ENCODE data around the gene STIP1.
"Not testable (repeated sequence)": the region's sequence is repeated elsewhere in the genome, so short reads cannot be mapped to it uniquely, and the experiment has no call there.

STIP1 gene

DNA sequence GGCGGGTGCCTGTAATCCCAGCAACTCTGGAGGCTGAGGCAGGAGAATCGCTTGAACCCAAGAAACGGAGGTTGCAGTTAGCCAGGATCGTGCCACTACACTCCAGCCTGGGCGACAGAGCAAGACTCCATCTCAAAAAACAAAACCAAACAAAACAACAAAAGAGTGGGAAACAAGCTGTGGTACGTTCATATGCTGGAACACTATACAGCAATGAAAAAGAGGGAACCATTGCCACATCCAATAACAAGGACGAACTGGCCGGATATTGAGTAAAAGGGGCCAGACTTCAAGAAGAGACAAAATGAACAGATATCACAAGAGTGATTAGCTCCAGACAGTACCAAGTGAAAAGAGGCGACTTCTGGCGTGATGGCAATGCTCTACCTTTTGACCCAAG is 24.9 kb upstream of the STIP1 start:
- DNase-seq: no peak

DNA sequence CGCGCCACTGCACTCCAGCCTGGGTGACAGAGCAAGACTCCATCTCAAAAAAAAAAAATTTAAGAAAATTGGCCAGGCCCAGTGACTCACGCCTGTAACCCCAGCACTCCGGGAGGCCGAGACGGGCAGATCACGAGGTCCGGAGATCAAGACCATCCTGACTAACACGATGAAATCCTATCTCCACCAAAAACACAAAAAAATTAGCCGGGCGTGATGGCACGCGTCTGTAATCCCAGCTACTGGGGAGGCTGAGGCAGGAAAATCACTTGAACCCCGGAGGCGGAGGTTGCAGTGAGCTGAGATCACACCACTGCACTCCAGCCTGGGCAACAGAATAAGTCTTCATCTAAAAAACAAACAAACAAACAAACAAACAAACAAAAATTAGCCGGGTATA is 23.2 kb upstream of the STIP1 start:
- not testable (repeated sequence) for DNase-seq

DNA sequence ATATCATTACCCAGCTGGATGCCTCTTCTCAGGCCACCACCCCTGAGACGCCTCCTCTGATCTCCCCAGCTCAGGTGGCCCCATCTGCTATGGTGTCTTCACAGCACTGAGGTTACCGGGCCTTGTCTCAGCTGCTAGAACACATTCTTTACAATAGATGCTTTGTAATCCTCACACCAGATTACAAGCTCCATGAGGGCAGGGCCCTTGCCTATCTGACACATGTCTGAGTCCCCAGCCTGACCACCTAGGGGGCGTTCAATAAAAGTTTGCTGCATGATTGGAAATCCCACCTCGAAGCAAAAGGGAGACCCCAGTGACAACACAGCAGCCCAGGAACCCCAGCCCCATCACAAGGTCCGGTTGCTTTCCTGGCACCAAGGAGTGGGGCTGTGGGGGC is 22.0 kb upstream of the STIP1 start:
- DNase-seq: no peak

DNA sequence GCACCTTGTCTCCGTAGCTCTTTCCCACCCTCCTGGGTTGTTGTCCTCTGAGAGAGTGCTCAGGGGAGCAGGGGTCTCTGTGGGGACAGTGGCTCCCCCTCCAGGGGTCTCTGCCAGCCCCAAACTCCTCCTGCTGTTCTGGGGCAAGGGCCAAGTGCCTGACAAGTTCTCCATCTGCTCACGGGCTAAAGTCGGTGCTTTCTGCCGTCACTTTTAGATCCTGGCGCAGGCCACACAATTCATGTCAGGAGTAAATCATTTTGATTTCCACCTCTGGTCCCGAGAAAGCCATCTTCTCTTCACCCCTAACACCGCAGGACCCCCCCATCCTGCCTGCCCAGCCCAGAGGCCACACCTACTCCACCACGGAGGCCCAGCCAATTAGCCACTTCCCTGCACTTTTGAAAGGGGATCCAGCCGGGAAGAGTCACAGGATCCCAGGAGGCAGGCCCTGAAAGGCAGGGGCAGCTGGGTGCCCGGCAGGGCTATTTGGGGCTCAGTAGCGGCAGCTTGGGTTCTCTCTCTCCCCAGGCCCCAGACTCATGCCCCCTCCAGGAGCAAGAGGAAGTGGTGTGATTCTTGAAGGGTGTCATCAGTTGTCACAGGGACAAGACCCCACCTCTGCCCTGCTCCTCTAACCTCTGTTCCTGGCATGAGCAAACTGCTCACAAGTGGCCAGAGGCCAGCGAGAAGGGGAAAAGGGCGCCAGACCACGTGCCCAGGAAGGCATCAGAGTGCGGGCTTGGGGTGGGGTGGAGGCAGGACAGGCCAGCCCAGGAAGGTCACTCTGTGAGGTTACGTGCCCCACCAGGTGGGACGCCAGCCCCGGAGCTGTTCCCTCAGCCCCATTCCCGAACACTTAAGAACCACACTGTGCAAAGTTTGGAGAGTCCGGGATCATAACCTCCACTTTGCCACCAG is 21.3 kb upstream of the STIP1 start:
- DNase-seq: no peak

DNA sequence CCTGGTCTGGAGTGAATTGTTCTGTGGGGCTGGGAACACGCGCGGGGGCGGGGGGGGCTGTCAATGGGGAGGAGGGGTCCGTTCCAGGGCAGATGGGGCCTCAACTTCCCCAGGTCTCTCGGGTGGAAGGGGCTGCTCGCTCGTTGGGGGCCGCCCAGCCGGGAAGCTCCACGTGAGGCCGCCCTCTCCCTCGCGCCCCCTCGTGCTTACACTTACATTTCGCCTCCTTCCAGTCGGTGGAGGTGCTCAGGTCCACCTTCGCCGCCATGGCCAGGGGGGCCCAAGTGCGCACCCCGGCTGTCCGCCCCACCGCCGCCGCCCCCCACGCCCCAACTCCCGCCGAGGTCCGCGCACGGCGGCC is 20.5 kb upstream of the STIP1 start:
- DNase-seq: no peak

DNA sequence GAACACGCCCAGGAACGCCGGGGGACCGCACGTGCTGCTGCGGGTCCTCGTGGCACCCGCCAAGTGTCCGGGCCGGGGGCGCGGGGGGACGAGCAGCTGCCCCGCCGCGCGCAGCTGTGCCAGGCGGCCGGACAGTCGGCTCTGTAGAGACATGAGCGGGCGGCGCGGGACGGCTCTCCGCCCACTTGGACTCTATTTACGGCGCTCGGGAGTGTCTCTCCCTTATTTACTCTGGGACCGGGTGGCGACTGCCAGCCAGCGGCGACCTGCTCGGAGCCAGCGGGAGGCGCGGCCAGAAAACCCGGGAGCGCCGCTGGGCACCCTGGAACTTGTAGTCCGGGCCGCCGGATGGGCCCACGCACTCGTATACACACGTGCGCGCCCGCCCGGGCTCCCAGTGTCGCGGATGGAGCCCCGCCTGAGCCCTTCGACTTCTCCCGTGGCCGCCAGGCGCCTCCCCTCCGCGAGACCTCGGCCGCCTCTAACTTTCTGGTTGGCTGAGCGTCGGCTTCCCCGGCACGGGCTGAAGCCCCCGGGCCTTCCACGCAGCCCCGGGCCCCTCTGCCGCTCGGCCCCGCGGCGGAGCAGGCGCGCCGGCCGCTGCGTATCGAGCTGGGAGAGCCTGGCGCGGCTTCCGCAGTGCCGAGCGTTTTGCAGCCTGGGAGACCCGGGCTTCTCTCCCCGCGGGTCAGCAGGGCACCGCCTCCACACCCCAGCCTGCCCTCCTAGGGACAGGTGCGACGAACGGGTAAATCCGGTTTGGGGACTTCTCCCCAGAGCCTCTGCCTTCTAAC is 19.9 kb upstream of the STIP1 start, which contains the start of gene MACROD1:
MACROD1 (minus strand) TSS at position 272 of the 794 bp plus-strand sequence; CDS start at position 153, 119 bp downstream.
- peak; percentile 93 for DNase-seq

DNA sequence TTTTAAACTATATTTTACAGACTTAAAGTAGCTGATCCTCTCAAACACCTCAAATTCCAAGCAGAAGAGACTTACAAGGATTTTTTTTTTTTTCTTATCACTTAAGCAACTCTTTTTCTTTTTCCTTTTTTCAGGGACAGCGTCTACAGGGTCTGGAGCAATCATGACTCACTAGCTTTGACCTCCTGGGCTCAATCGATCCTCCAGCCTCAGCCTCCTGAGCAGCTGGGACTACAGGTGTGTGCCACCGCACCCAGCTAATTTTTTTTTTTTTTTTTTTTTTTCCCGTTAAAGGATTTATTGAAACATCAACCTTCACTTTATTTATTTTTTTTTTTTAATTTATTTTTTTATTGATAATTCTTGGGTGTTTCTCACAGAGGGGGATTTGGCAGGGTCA is 15.6 kb upstream of the STIP1 start:
- no peak for DNase-seq

DNA sequence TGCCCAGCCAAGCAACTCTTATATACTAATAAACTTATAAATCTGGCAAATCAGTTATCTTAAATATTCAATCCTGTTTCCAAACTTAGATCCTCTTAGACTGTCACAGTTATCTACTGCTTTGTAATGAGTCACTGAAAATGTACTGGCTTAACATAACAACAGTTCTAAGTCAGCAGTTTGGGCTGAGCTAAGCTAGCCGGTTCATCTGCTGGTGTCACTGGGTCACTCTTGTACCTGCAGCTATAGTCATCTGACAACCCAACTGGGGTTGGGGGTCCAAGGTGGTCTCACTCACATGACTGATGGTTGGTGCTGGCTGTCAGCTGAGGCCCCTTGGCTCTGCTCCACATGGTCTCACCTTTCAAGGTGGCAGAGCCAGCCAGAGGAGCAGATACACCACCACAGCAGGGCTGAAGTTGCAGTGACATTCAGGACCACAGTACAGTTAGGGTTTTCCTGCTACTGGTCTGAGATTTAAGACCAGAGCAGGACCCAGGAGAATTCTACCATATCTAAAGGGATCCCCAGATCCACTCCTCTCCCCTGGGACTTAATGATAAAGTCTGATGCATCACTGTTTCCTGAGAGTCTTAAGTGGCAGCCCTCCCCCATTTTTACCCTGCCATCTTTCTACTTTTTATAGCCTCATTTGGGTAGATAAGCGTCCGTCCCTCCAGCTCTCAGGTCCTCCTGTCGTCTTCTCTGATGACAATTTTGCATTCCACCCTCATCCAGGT is 12.2 kb upstream of the STIP1 start:
- no peak for DNase-seq

DNA sequence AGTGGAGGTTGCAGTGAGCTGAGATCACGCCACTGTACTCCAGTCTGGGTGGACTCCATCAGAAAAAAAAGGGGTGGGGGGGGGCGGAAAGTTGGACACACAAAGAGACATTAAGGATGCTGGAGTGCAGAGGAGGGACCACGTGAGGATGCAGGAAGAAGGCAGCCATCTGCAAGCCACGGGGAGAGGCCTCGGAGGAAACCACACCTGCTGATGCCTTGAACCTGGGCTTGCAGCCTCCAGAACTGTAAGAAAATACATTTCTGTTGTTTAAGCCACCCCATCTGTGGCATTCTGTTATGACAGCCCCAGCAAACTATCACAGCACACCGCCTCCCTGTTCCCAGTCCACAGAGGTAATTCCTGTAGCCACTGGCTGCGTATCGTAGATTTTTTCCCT is 9.2 kb upstream of the STIP1 start:
- DNase-seq: no peak

DNA sequence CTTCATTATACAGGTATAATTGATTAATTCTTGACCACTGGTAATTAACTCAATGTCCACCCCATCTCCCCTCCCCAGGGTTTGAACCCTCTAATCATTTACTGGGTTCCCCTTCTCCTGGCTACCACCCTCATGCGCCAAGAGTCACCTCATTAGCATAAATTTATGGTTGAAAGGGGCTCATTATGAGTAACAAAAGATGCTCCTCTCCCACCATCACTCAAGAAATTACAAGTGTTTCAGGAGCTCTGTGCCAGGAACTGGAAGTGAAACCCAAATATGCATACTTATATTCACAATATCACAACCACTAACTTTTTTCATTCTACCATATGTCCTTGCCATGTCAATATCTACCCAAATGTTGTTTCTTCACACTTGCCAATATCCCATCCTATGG is 7.8 kb upstream of the STIP1 start:
- no peak for DNase-seq

DNA sequence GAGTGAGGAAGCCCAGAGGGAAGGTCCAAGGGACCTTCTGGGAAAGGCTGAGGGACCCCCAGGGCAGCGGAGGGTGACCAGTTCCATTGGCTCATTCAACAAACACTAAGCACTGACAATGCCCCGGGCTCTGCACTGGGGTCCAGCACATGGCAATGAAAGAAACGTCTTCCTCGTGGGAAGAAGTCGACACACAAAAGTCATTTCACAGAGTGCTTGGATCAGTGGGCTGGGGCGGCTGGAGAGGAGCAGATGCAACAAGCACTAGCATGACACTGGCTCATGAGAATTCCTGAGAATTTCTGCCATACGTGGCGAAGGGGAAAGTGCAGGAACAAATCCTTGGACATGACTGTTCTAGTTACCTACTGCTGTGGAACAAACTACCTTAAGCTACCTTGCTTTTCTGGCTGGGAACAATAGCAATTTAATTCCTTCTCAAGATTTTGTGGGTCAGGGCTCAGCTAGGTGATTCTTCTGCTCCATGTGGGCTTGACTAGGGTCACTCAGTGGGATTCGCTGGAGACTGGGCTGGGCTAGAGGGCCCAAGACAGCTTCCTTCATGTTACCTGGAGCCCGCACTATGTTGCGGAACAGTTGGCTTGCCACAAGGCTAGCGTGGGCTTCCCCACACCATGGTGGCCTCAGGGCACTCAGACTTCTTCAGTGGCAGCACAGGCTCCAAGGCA is 6.9 kb upstream of the STIP1 start:
- no peak for DNase-seq

DNA sequence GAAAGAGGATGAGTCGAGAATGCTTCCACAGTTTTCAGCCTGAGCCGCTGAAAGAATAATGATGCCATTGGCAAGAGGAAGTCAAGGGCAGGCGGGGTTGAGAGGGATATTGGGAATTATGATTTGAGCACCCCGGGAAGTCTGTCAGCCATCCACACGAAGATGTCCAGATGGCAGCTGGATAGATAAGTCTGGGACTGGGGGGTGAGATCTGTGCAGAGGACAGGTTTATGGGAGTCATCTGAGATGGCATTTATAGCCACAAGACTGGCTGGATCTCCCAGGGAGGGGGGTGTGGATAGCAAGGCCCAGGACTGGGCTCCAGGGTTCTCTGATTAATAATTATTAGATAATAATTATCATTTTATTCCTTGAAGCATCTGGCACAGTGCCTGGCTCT is 5.1 kb upstream of the STIP1 start:
- no peak for DNase-seq

DNA sequence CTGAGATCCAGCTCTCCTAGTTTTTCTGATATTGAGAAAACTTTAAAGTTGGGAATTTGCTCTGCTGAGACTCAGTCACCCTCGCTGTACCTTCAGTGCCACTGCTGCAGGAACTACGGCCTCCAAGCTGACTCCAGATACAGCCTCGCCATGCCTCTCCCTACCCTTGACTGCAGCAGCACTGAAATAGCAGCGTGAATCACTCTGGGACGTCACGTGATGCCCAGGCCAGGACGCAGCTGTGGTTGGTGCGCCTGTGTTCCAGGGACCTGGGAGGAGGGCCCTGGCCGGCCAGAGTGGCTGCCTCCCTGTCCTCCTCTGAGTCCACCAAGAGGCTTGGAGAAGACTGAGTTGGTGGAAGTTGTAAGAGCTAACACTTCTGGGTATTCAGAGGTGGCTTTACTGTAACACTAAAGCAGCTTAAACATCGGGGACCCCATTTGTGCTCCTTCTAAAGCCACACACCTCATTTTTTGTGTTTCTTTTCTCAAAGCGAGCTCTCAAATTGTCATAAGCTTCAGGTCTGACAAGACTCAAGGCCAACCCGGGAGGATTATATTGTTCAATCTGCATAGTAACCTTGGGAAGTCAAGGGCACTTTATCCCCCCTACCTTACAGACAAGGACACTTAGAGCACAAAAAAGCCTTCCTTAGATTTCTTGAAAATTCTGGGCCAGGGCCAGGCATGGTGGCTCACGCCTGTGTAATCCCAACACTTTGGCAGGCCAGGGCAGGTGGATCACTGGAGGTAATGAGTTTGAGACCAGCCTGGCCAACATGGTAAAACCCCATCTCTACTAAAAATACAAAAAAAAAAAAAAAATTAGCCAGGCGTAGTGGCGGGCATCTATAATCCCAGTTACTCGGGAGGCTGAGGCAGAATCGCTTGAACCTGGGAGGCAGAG is 4.2 kb upstream of the STIP1 start:
- no peak for DNase-seq

DNA sequence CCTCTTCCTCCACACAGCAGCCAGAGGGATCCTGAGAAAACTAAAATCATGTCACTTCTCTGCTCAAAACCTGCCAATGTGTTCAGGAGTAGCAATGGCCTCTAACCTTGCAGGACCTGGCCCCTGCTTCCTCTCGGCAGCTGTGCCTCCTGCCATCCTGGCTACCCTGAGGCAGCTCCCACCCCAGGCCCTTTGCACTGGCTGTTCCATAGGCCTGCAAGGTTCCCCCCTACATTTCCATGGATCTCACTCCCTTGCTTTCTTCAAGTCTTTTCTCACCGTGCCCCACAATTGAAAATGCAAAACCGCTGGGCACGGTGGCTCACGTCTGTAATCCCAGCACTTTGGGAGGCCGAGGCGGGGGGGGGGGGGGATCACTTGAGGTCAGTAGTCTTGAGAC is 2.1 kb upstream of the STIP1 start:
- no peak for DNase-seq

DNA sequence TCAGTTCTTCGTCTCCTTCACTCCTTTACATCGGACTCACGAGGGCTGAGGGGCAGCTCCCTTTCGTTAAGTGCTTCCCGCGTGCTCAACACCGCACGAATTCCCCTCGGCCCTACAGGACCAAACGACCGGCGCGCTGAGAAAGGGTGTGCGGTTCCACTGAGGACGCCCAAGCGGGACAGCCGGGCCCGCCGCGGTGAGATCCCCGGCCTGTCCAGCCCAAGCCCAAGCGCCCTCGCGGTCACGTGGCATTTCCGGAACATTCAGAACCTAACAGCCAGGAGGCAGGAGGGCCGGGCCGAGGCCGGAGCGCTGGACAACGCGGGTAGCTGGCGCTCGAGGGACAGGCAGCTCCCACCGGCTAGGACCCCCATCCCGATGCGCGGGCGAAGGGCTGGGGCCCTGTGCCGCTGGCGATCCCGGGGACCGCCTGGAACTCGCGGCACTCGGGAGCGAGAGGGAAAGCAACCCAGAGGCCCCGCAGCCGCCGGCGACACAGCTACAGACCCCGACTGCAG is 737 bp upstream of the STIP1 start:
- peak; percentile 83 for DNase-seq

DNA sequence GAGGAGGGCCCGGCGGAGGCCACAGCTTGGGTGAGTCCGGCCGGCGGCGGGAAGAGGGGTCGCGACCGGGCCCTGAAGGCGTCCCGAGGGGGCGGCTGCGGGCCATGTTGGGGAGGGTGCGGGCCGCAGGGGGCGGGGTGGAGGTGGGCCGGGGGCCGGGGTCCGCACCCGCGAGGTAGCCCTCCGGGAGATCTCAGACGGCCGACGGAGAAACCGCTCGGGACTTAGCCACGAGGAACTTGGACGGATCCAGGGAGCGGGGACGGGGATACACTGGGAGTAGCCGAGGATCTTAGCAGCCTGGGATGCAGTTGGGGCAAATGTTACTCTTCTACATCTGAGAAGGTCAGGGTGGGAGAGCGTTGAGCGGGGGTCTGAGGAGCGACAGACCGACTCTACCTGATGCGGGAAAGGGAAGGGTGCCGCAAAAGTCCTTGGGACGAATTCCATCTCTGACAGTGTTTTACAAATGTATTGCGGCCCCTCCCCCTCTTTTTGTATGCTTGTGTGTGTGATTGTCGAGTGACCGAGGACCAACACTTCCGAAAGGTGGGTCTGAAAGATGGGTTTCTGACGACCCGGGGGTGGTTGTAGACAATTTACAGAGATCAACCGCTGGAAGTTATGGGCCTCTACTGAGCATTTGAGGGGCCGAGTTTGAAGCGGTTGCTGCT is 658 bp downstream of the STIP1 start:
- no peak for DNase-seq

DNA sequence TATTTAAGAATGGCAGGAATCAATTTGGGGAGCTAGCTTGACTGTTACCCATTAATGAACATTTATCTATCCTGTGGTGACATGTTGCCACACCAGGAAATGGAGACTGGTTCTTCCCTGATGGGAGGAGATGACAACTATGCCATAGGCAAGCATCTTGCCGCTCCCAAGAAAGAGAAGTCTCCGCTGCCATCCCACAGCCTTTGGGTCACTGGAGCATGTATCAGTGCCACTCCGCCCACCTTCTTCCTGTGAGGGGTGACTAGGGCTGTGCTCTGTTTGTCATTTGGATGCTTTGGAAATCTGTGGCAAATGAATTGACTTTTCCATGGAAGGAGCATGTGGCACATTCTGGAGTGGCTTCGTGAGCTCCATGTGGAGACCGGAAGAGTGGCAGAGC is 6.5 kb downstream of the STIP1 start:
- no peak for DNase-seq

DNA sequence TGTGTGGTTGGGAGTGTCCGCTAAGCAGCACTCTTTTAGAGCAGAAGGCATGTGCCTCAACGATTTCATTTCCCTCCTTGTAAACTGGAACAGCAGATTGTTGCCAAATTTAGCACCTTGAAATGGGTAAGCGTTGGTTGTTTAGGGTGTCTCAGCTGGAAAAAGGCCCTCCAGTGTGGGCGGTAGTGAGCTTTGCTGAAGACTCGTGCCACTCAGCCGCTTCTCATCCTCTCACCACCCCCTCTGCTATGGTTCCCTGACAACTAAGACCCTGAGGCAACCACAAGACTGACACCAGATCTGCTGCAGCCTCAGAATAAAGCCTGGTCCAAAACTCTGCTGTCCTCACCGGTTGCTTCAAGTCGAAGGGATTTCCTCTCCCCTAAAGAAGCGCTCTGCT is 10.7 kb downstream of the STIP1 start:
- no peak for DNase-seq

DNA sequence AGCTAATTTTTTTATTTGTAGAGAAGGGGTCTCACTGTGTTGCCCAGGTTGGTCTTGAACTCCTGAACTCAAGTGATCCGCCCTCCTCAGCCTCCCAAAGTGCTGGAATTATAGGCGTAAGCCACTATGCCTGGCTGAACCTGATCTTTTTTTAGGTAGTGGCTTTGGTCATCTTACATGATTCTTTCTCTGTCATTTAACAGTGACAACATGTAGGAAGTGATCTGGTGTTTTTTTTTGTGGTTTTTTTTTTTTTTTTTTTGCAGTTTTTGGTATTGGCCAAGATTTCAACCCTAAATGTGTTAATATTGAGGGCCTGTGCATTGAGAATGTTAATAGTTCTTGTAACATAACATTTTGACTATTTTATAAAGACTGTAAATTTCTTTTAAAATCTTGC is 12.5 kb downstream of the STIP1 start:
- no peak for DNase-seq

DNA sequence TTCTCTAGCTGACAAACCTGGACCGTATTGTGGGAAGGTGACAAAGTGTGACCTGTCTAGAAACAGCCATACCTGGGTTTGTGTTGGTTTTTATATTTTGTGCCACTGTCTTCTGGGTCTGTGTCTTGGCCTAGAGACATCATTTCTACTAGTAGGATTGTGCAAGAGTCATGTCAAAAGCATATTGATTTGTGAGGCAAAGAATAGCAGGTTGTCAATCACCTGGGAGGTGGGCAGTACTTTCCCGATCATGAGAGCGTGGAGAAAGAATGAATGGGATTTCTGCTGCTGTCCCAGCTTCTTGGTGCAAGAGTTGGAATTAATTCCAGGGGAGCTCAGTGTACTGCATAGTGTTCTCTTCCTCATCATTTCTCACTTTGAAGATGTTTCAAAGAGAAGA is 15.6 kb downstream of the STIP1 start:
- no peak for DNase-seq

DNA sequence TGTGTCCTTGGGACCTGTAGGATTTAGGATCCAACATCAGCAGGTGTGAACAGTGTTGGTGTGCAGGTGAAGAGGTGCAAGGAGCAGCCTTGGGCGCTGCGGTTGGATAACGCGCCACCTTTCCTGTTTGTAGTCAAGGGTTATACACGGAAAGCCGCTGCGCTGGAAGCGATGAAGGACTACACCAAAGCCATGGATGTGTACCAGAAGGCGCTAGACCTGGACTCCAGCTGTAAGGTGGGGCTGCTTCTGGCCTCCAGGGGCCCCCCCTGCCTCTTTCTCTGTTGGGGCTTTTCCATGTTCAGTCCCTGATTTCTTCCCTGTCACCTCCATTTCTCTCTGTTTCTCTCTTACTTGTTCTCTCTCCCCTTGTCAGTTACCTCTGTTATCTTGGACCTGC is 17.0 kb downstream of the STIP1 start:
- no peak for DNase-seq

All from NCI-H146 (cell line).